A172 (cell line): ENCODE data around the gene WWC1. TPM values are rescaled to one million over a fixed set of nuclear protein-coding genes. Genes with fewer than 3 reads are reported as not detected.
A peak's percentile ranks its signal among the peaks of the same experiment; 100 is the strongest.
"Not testable (repeated sequence)": the region's sequence is repeated elsewhere in the genome, so short reads cannot be mapped to it uniquely, and the experiment has no call there.

ENCODE experiments used
- DNase-seq: peaks from one replicate; pipeline ENCODE4 v3.0.0-alpha.2; 2015; ENCODE audit warnings: low spot score
- total RNA-seq: library from RNA; depleted of rRNA; stranded (reverse); fragments of >200 nt; shearing (Covaris generic); gene quantifications from 2 replicates; pipeline ENCODE4 v1.2.3, GENCODE V29; 2014

The WWC1 gene
- total RNA-seq, 1 experiment from 2014 or later = 19.1 TPM

GRCh38 chr5:168409591-168410458 is 118.4 kb downstream of the WWC1 start:
- peak; percentile 69 for DNase-seq

GRCh38 chr5:168411871-168412270 is 120.4 kb downstream of the WWC1 start:
- DNase-seq = no peak

GRCh38 chr5:168413062-168413461 is 121.6 kb downstream of the WWC1 start:
- DNase-seq = no peak

- DNase-seq = no peak
These were observed 122.2 kb downstream of the WWC1 start for GRCh38 chr5:168413596-168413995.

GRCh38 chr5:168415401-168415800 is 124.0 kb downstream of the WWC1 start:
- DNase-seq = no peak

- DNase-seq = no peak
These were observed 124.5 kb downstream of the WWC1 start for GRCh38 chr5:168415971-168416370.

GRCh38 chr5:168417731-168418429 is 126.4 kb downstream of the WWC1 start:
- DNase-seq = no peak

- no peak for DNase-seq
These were observed 129.0 kb downstream of the WWC1 start for GRCh38 chr5:168420461-168420860.

- DNase-seq = no peak
These were observed 131.0 kb downstream of the WWC1 start for GRCh38 chr5:168422431-168422830.

GRCh38 chr5:168423478-168423877 is 132.0 kb downstream of the WWC1 start:
- DNase-seq = no peak

- no peak for DNase-seq
These were observed 132.5 kb downstream of the WWC1 start for GRCh38 chr5:168423971-168424370.

GRCh38 chr5:168424594-168425323 is 133.3 kb downstream of the WWC1 start:
- peak; percentile 70 for DNase-seq

- DNase-seq = no peak
These were observed 134.8 kb downstream of the WWC1 start for GRCh38 chr5:168426007-168426863.

- DNase-seq = no peak
These were observed 135.4 kb downstream of the WWC1 start for GRCh38 chr5:168426864-168427172.

GRCh38 chr5:168427224-168427623 is 135.8 kb downstream of the WWC1 start:
- DNase-seq = no peak

- no peak for DNase-seq
These were observed 137.1 kb downstream of the WWC1 start for GRCh38 chr5:168428552-168428951.

GRCh38 chr5:168430296-168430695 is 138.9 kb downstream of the WWC1 start:
- DNase-seq = no peak

- DNase-seq = no peak
These were observed 141.5 kb downstream of the WWC1 start for GRCh38 chr5:168432903-168433302.

- no peak for DNase-seq
These were observed 142.6 kb downstream of the WWC1 start for GRCh38 chr5:168434001-168434400.

- DNase-seq = no peak
These were observed 143.4 kb downstream of the WWC1 start for GRCh38 chr5:168434746-168435321.

- DNase-seq = not testable (repeated sequence)
These were observed 143.9 kb downstream of the WWC1 start for GRCh38 chr5:168435340-168435739.
